ENCODE data around the gene SCTR.

SCTR gene

GRCh38 chr2:119469661-119470297, 54.5 kb downstream of the SCTR start:
- Histone ChIP-seq H3K4me3 (ENCODE audit: low read length) (no peak overlapping the region), H3K4me1 (ENCODE audit: insufficient read depth, low read length) (0 out of 2 replicates have a peak, but pooled peaks cover 5% of the 10 kb centered on the region), H3K36me3 (ENCODE audit: insufficient read depth, low read length) (no peaks in the 10 kb centered on the region), H3K9me3 (ENCODE audit: insufficient read depth, low read depth, low read length) (no peaks in the 10 kb centered on the region), H3K9ac (ENCODE audit: low read depth, low read length) (no peak overlapping the region), H3K27ac (ENCODE audit: low read depth, low read length) (no peak overlapping the region), H3K27me3 (ENCODE audit: insufficient read depth, low read length) (no peaks in the 10 kb centered on the region)
- 67% methylated on average over 2 of the region's 2 CpGs for WGBS

- Histone ChIP-seq H3K4me1 (ENCODE audit: insufficient read depth, low read length) (0 out of 2 replicates have a peak, but pooled peaks cover 5% of the 10 kb centered on the region), H3K4me3 (ENCODE audit: low read length) (no peak overlapping the region), H3K27ac (ENCODE audit: low read depth, low read length) (no peak overlapping the region), H3K9ac (ENCODE audit: low read depth, low read length) (no peak overlapping the region; the same call in 1 of the 2 replicates), H3K9me3 (ENCODE audit: insufficient read depth, low read depth, low read length) (no peaks in the 10 kb centered on the region), H3K27me3 (ENCODE audit: insufficient read depth, low read length) (no peaks in the 10 kb centered on the region), H3K36me3 (ENCODE audit: insufficient read depth, low read length) (no peaks in the 10 kb centered on the region)
- WGBS: 89% methylated on average over 6 of the region's 6 CpGs
Observed at GRCh38 chr2:119469131-119469530, 55.2 kb downstream of the SCTR start.

GRCh38 chr2:119468154-119468955, 55.9 kb downstream of the SCTR start:
- H3K9me3 ChIP-seq (ENCODE audit: insufficient read depth, low read depth, low read length): no peaks in the 10 kb centered on the region
- WGBS: 85% methylated on average over 3 of the region's 3 CpGs
- no peak overlapping the region; the same call in 1 of the 2 replicates for H3K9ac ChIP-seq (ENCODE audit: low read depth, low read length)
- no peaks in the 10 kb centered on the region for H3K27me3 ChIP-seq (ENCODE audit: insufficient read depth, low read length)
- H3K36me3 ChIP-seq (ENCODE audit: insufficient read depth, low read length): no peaks in the 10 kb centered on the region
- 0 out of 2 replicates have a peak, but pooled peaks cover 5% of the 10 kb centered on the region for H3K4me1 ChIP-seq (ENCODE audit: insufficient read depth, low read length)
- H3K4me3 ChIP-seq (ENCODE audit: low read length): no peak overlapping the region
- no peak overlapping the region for H3K27ac ChIP-seq (ENCODE audit: low read depth, low read length)

GRCh38 chr2:119466373-119466772, 57.9 kb downstream of the SCTR start:
- Histone ChIP-seq H3K27ac (ENCODE audit: low read depth, low read length) (no peak overlapping the region), H3K4me1 (ENCODE audit: insufficient read depth, low read length) (0 out of 2 replicates have a peak, but pooled peaks cover 5% of the 10 kb centered on the region), H3K9me3 (ENCODE audit: insufficient read depth, low read depth, low read length) (no peaks in the 10 kb centered on the region), H3K27me3 (ENCODE audit: insufficient read depth, low read length) (no peaks in the 10 kb centered on the region), H3K36me3 (ENCODE audit: insufficient read depth, low read length) (no peaks in the 10 kb centered on the region), H3K9ac (ENCODE audit: low read depth, low read length) (no peak overlapping the region), H3K4me3 (ENCODE audit: low read length) (no peak overlapping the region)
- WGBS: 94% methylated on average over 4 of the region's 4 CpGs

GRCh38 chr2:119465687-119466086, 58.6 kb downstream of the SCTR start:
- H3K9me3 ChIP-seq (ENCODE audit: insufficient read depth, low read depth, low read length): no peaks in the 10 kb centered on the region
- no peaks in the 10 kb centered on the region for H3K27me3 ChIP-seq (ENCODE audit: insufficient read depth, low read length)
- H3K4me3 ChIP-seq (ENCODE audit: low read length): no peak overlapping the region
- H3K36me3 ChIP-seq (ENCODE audit: insufficient read depth, low read length): no peaks in the 10 kb centered on the region
- H3K27ac ChIP-seq (ENCODE audit: low read depth, low read length): no peak overlapping the region
- 94% methylated on average over 11 of the region's 11 CpGs for WGBS
- H3K4me1 ChIP-seq (ENCODE audit: insufficient read depth, low read length): 0 out of 2 replicates have a peak, but pooled peaks cover 5% of the 10 kb centered on the region
- H3K9ac ChIP-seq (ENCODE audit: low read depth, low read length): no peak overlapping the region

GRCh38 chr2:119464981-119465380, 59.3 kb downstream of the SCTR start:
- no peaks in the 10 kb centered on the region for H3K36me3 ChIP-seq (ENCODE audit: insufficient read depth, low read length)
- no peak overlapping the region for H3K9ac ChIP-seq (ENCODE audit: low read depth, low read length)
- H3K4me3 ChIP-seq (ENCODE audit: low read length): no peak overlapping the region
- 0 out of 2 replicates have a peak, but pooled peaks cover 5% of the 10 kb centered on the region for H3K4me1 ChIP-seq (ENCODE audit: insufficient read depth, low read length)
- H3K9me3 ChIP-seq (ENCODE audit: insufficient read depth, low read depth, low read length): no peaks in the 10 kb centered on the region
- 96% methylated on average over 4 of the region's 4 CpGs for WGBS
- H3K27me3 ChIP-seq (ENCODE audit: insufficient read depth, low read length): no peaks in the 10 kb centered on the region
- H3K27ac ChIP-seq (ENCODE audit: low read depth, low read length): no peak overlapping the region

- H3K4me1 ChIP-seq (ENCODE audit: insufficient read depth, low read length): no peaks in the 10 kb centered on the region
- H3K27me3 ChIP-seq (ENCODE audit: insufficient read depth, low read length): no peaks in the 10 kb centered on the region
- H3K4me3 ChIP-seq (ENCODE audit: low read length): no peak overlapping the region
- H3K9ac ChIP-seq (ENCODE audit: low read depth, low read length): no peak overlapping the region
- H3K27ac ChIP-seq (ENCODE audit: low read depth, low read length): no peak overlapping the region
- no peaks in the 10 kb centered on the region for H3K36me3 ChIP-seq (ENCODE audit: insufficient read depth, low read length)
- 92% methylated on average over 9 of the region's 9 CpGs for WGBS
- no peaks in the 10 kb centered on the region for H3K9me3 ChIP-seq (ENCODE audit: insufficient read depth, low read depth, low read length)
Observed at GRCh38 chr2:119463990-119464389, 60.3 kb downstream of the SCTR start.

- Histone ChIP-seq H3K9me3 (ENCODE audit: insufficient read depth, low read depth, low read length) (no peaks in the 10 kb centered on the region), H3K27ac (ENCODE audit: low read depth, low read length) (no peak overlapping the region), H3K9ac (ENCODE audit: low read depth, low read length) (no peak overlapping the region), H3K27me3 (ENCODE audit: insufficient read depth, low read length) (no peaks in the 10 kb centered on the region), H3K36me3 (ENCODE audit: insufficient read depth, low read length) (no peaks in the 10 kb centered on the region), H3K4me1 (ENCODE audit: insufficient read depth, low read length) (no peaks in the 10 kb centered on the region), H3K4me3 (ENCODE audit: low read length) (no peak overlapping the region)
- WGBS: 76% methylated on average over 3 of the region's 4 CpGs
Observed at GRCh38 chr2:119463136-119463535, 61.1 kb downstream of the SCTR start.

- no peak overlapping the region for H3K27ac ChIP-seq (ENCODE audit: low read depth, low read length)
- H3K36me3 ChIP-seq (ENCODE audit: insufficient read depth, low read length): no peaks in the 10 kb centered on the region
- no peak overlapping the region for H3K9ac ChIP-seq (ENCODE audit: low read depth, low read length)
- H3K27me3 ChIP-seq (ENCODE audit: insufficient read depth, low read length): no peaks in the 10 kb centered on the region
- WGBS: 89% methylated on average over 7 of the region's 7 CpGs
- no peaks in the 10 kb centered on the region for H3K9me3 ChIP-seq (ENCODE audit: insufficient read depth, low read depth, low read length)
- no peak overlapping the region for H3K4me3 ChIP-seq (ENCODE audit: low read length)
- H3K4me1 ChIP-seq (ENCODE audit: insufficient read depth, low read length): no peaks in the 10 kb centered on the region
Observed at GRCh38 chr2:119462574-119462973, 61.7 kb downstream of the SCTR start.

GRCh38 chr2:119461811-119462210, 62.5 kb downstream of the SCTR start:
- Histone ChIP-seq H3K9ac (ENCODE audit: low read depth, low read length) (no peak overlapping the region), H3K9me3 (ENCODE audit: insufficient read depth, low read depth, low read length) (no peaks in the 10 kb centered on the region), H3K36me3 (ENCODE audit: insufficient read depth, low read length) (no peaks in the 10 kb centered on the region), H3K27me3 (ENCODE audit: insufficient read depth, low read length) (no peaks in the 10 kb centered on the region), H3K4me3 (ENCODE audit: low read length) (no peak overlapping the region), H3K27ac (ENCODE audit: low read depth, low read length) (no peak overlapping the region), H3K4me1 (ENCODE audit: insufficient read depth, low read length) (no peaks in the 10 kb centered on the region)
- 94% methylated on average over 5 of the region's 5 CpGs for WGBS

GRCh38 chr2:119460076-119460475, 64.2 kb downstream of the SCTR start:
- WGBS: 86% methylated on average over 2 of the region's 2 CpGs
- H3K36me3 ChIP-seq (ENCODE audit: insufficient read depth, low read length): no peaks in the 10 kb centered on the region
- H3K9ac ChIP-seq (ENCODE audit: low read depth, low read length): no peak overlapping the region
- H3K4me1 ChIP-seq (ENCODE audit: insufficient read depth, low read length): no peaks in the 10 kb centered on the region
- no peaks in the 10 kb centered on the region for H3K27me3 ChIP-seq (ENCODE audit: insufficient read depth, low read length)
- no peak overlapping the region for H3K27ac ChIP-seq (ENCODE audit: low read depth, low read length)
- H3K4me3 ChIP-seq (ENCODE audit: low read length): no peak overlapping the region
- H3K9me3 ChIP-seq (ENCODE audit: insufficient read depth, low read depth, low read length): no peaks in the 10 kb centered on the region

Data from HUES64 (cell line).